Ishikawa (cell line): ENCODE measurements around the gene PSMG4.

Experiments used
- CEBPB ChIP-seq: IDR thresholded peaks from 2 replicates; pipeline ENCODE4 v1.6.1; 2012
- CREB1 ChIP-seq: IDR thresholded peaks from 2 replicates; pipeline ENCODE4 v1.6.1; 2012; ENCODE audit warnings: low read depth
- EGR1 ChIP-seq: IDR thresholded peaks from 2 replicates; pipeline ENCODE4 v1.6.1; 2012
- MAX ChIP-seq: IDR thresholded peaks from 2 replicates; pipeline ENCODE4 v1.6.1; 2012
- NFIC ChIP-seq: IDR thresholded peaks from 2 replicates; pipeline ENCODE4 v1.6.1; 2012
- RAD21 ChIP-seq: IDR thresholded peaks from 2 replicates; pipeline ENCODE4 v1.6.1; 2012; ENCODE audit warnings: low read depth
- REST ChIP-seq: IDR thresholded peaks from 2 replicates; pipeline ENCODE4 v1.6.1; 2012; ENCODE audit warnings: low read depth, mild to moderate bottlenecking
- TAF1 ChIP-seq: IDR thresholded peaks from 2 replicates; pipeline ENCODE4 v1.6.1; 2012; ENCODE audit warnings: low read depth, mild to moderate bottlenecking
- TCF12 ChIP-seq: IDR thresholded peaks from 2 replicates; pipeline ENCODE4 v1.6.1; 2012; ENCODE audit warnings: low read depth
- USF1 ChIP-seq: IDR thresholded peaks from 2 replicates; pipeline ENCODE4 v1.6.1; 2012
- YY1 ChIP-seq: IDR thresholded peaks from 2 replicates; pipeline ENCODE4 v1.6.1; 2012; ENCODE audit warnings: low read depth
- ZBTB7A ChIP-seq: IDR thresholded peaks from 2 replicates; pipeline ENCODE4 v1.6.1; 2012; ENCODE audit warnings: low read depth

GRCh38 chr6:3296537-3296936, 37.8 kb downstream of the PSMG4 start:
- TF ChIP-seq MAX (no peak), TCF12 (no peak), REST (no peak), ZBTB7A (no peak), CEBPB (no peak), EGR1 (no peak), USF1 (no peak), TAF1 (no peak), YY1 (no peak), RAD21 (no peak), CREB1 (no peak), NFIC (no peak)
